GM23338 (cell line): ENCODE results near the gene SELENOM. TPM values are rescaled to one million over a fixed set of nuclear protein-coding genes. Genes with fewer than 3 reads are reported as not detected.

Experiments
- polyA plus RNA-seq: library from polyadenylated mRNA; unstranded; fragments of >200 nt; fragmentation: Nextera tagmentation; extraction: Ambion mirVana; gene quantifications from 2 replicates; pipeline ENCODE4 v1.2.1, GENCODE V29; 2016
- total RNA-seq: library from RNA; depleted of rRNA; stranded (reverse); fragments of >200 nt; shearing (Covaris generic); gene quantifications from 2 replicates; pipeline ENCODE4 v1.2.3, GENCODE V29; 2014; rRNA removed

SELENOM gene
- total and polyA plus RNA-seq, 2 experiments from 2014 or later: 44.9 to 50.8 TPM

Other genes with a start within 250 kb of the SELENOM start
- gene MORC2, start 138.8 kb downstream of the SELENOM start, total RNA-seq: 63.3 and 63.8 TPM in 2 replicates
- gene MORC2, start 138.8 kb downstream of the SELENOM start, polyA plus RNA-seq: 33.1 and 36.0 TPM in 2 replicates
- gene TUG1, start 138.3 kb downstream of the SELENOM start, total RNA-seq: 125 and 137 TPM in 2 replicates
- gene TUG1, start 138.3 kb downstream of the SELENOM start, polyA plus RNA-seq: 45.1 and 58.3 TPM in 2 replicates
- gene SMTN, start 26.2 kb downstream of the SELENOM start, total RNA-seq: 16.3 and 27.4 TPM in 2 replicates
- 32.2 and 34.0 TPM in 2 replicates for gene SMTN, start 26.2 kb downstream of the SELENOM start, polyA plus RNA-seq
- gene INPP5J, start 15.4 kb upstream of the SELENOM start, total RNA-seq: 11.2 and 14.5 TPM in 2 replicates
- 4.8 and 5.3 TPM in 2 replicates for gene INPP5J, start 15.4 kb upstream of the SELENOM start, polyA plus RNA-seq
- gene PLA2G3, start 32.9 kb upstream of the SELENOM start, total RNA-seq: 31.0 and 34.5 TPM in 2 replicates
- 15.3 and 18.0 TPM in 2 replicates for gene PLA2G3, start 32.9 kb upstream of the SELENOM start, polyA plus RNA-seq
- gene RNF185, start 52.6 kb upstream of the SELENOM start, total RNA-seq: 13.6 and 15.5 TPM in 2 replicates
- 6.8 and 7.6 TPM in 2 replicates for gene RNF185, start 52.6 kb upstream of the SELENOM start, polyA plus RNA-seq
- 35.5 and 39.8 TPM in 2 replicates for gene LIMK2, start 104.7 kb upstream of the SELENOM start, total RNA-seq
- 12.5 and 14.9 TPM in 2 replicates for gene LIMK2, start 104.7 kb upstream of the SELENOM start, polyA plus RNA-seq
- gene PIK3IP1, start 184.9 kb upstream of the SELENOM start, total RNA-seq: 1.6 and 2.2 TPM in 2 replicates
- 1.1 and 1.5 TPM in 2 replicates for gene PIK3IP1, start 184.9 kb upstream of the SELENOM start, polyA plus RNA-seq
- 51.5 and 56.8 TPM in 2 replicates for gene PATZ1, start 238.8 kb upstream of the SELENOM start, total RNA-seq
- 22.0 and 23.2 TPM in 2 replicates for gene PATZ1, start 238.8 kb upstream of the SELENOM start, polyA plus RNA-seq